NB4 (cell line): ENCODE measurements around the gene DCLK1.

Source experiments
- CTCF ChIP-seq: IDR thresholded peaks from one replicate; pipeline ENCODE4 v1.5.1; 2012; ENCODE audit warnings: low read depth, low read length
- MAX ChIP-seq: IDR thresholded peaks from 2 replicates; pipeline ENCODE4 v1.6.1; 2011; ENCODE audit warnings: low read depth, low read length
- POLR2A ChIP-seq: IDR thresholded peaks from 2 replicates; pipeline ENCODE4 v1.6.1; 2011; ENCODE audit warnings: mild to moderate bottlenecking; ENCODE audit not compliant: insufficient read length; ENCODE audit errors: extremely low read depth

- TF ChIP-seq POLR2A (no peak), CTCF (no peak), MAX (no peak)
Observed at GRCh38 chr13:35917252-35917941, 213.8 kb downstream of the DCLK1 start.
